Activated CD8-positive, alpha-beta memory T cell treated with anti-CD3 and anti-CD28 coated beads for 36 hours (primary cell): ENCODE measurements around the gene PTGDR2. TPM values are rescaled to one million over a fixed set of nuclear protein-coding genes. Genes with fewer than 3 reads are reported as not detected.

ENCODE experiments used
- CTCF ChIA-PET: fragments of 350-600 bp; sonication (Branson Sonifier 250); formaldehyde crosslinking; loops from one replicate; lab custom pipeline; 2021; ENCODE audit warnings: antibody characterized with exemption; lab: Charles Lee
- POLR2A ChIA-PET: fragments of 350-600 bp; sonication (Branson Sonifier 250); formaldehyde crosslinking; loops from one replicate; lab custom pipeline; 2021; ENCODE audit warnings: antibody characterized with exemption; lab: Charles Lee
- total RNA-seq, 2 experiments: library from RNA; stranded (reverse); gene quantifications; one replicate each; pipeline ENCODE4 v1.2.3, GENCODE V29; 2021

PTGDR2 gene
- total RNA-seq, 2 experiments from 2014 or later = 0.15 to 0.19 TPM

DNA sequence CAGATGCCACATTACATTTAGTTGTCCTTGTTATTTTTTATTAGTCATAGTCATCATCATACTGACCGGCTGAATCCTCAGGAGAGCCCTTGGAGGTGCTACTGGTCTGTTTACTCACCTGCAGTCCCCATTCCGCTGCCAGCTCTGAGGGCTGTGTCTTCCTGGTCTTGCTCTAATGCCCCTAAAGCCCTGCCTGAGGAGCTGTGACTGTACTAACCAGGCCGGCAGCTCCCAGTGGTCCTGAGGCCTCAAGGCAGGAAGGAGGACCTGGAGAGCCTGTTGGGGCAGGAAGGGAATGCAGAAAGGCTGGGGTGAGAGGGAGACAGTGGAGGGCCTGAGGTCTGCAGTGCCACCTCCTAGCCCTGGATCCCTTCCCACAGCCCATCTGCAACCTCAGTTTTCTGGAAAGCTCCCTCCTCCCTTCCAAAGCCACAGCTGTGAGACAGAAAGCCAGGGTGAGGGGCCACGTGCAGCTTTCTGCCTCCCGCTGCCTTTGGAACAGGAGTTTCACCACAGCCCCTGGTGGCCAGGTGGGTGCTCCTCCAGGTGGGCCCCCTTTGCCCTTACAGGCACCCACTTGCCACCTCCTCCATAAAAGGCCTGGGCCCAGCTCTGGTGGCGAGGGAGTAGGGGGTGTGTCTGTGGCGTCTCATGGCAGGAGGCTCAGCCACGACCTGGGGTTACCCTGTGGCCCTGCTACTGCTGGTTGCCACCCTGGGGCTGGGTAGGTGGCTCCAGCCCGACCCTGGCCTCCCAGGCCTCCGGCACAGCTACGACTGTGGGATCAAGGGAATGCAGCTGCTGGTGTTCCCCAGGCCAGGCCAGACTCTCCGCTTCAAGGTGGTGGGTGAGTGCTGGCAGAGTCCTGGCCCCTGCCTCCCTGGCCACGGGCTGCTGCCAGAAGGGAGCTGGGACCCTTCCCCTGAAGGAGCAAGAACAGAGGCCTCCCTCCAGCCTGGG, 11.4 kb upstream of the PTGDR2 start, which contains the start of gene ZP1:
TSS of gene ZP1 (plus strand) at position 632 of the 960 bp plus-strand sequence. CDS start at position 652, 20 bp downstream.
- ChIA-PET CTCF (interaction anchor here (2.1 kb wide), 1 partner anchor 36 kb away, joined by 6 read pairs; no protein-coding TSS in a partner anchor), POLR2A (no interaction called here)

DNA sequence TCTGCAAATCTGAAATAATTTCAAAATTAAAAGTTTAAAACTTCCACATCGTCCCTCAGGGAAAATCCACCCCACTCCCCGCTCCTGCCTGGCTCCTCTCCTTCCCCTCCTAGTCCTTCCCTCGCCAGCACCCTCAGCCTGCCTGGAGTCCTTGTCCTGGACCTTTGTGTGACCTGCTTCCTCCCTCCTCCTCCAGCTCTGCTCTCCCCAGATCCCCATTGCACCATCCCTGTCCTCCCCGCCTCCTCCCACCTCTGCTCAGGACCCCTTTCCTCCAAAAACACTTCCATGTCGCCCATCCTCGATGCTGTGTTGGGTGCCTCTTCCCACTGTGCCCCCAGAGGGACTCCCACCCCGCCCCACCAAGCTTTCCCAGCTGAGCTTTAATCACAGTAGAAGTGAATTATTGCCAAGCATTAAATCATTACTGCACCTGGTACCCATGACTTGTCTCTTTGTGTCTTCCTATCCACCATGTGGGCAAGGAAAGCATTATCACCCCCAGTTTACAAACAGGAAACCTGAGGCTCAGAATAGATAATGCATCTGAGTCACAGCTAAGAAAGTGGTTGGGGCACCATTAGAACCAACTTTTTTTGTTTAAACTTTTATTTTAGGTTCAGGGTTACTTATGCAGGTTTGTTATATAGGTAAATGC, 9.2 kb upstream of the PTGDR2 start:
- POLR2A ChIA-PET = no interaction called here
- CTCF ChIA-PET = no interaction called here

- CTCF ChIA-PET = no interaction called here
- POLR2A ChIA-PET = interaction anchor here (0.6 kb wide), 1 partner anchor 371 kb away, joined by 4 read pairs; the partner anchor contains the start of gene MS4A12
These were observed 8.1 kb upstream of the PTGDR2 start for GRCh38 chr11:60863550-60864521.

GRCh38 chr11:60862171-60862570, 6.4 kb upstream of the PTGDR2 start:
- POLR2A ChIA-PET = no interaction called here
- CTCF ChIA-PET = no interaction called here

DNA sequence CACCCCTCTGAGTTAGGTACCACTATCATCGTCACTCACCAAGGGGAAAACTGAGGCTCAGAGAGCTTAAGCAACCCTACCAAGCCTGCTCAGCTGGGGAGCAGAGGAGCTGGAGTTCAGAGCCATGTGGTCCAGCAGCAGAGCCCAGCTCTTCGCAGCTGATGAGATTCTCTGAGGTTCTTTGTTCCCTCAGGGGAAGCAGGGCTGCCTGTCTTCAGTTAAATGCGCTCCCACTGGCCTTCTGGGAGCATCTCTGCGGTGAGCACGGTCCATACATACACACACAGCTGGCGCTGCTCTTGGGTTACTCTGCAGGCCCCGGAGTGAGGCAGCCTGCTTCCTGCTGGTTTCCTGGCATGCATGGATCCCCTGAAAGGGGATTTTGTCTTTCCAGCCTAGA, 5.2 kb upstream of the PTGDR2 start:
- CTCF ChIA-PET = interaction anchor here (1.5 kb wide), 1 partner anchor 38 kb away, joined by 5 read pairs; no protein-coding TSS in a partner anchor
- POLR2A ChIA-PET = interaction anchor here (0.7 kb wide), 3 partner anchors 9 to 999 kb away, joined by 4 to 8 read pairs (median 7); no protein-coding TSS in a partner anchor

GRCh38 chr11:60859616-60860250, 4.0 kb upstream of the PTGDR2 start:
- CTCF ChIA-PET = interaction anchor here (0.7 to 1.5 kb wide), 3 partner anchors 27 to 477 kb away, joined by 3 to 6 read pairs (median 5); no protein-coding TSS in a partner anchor
- POLR2A ChIA-PET = no interaction called here

DNA sequence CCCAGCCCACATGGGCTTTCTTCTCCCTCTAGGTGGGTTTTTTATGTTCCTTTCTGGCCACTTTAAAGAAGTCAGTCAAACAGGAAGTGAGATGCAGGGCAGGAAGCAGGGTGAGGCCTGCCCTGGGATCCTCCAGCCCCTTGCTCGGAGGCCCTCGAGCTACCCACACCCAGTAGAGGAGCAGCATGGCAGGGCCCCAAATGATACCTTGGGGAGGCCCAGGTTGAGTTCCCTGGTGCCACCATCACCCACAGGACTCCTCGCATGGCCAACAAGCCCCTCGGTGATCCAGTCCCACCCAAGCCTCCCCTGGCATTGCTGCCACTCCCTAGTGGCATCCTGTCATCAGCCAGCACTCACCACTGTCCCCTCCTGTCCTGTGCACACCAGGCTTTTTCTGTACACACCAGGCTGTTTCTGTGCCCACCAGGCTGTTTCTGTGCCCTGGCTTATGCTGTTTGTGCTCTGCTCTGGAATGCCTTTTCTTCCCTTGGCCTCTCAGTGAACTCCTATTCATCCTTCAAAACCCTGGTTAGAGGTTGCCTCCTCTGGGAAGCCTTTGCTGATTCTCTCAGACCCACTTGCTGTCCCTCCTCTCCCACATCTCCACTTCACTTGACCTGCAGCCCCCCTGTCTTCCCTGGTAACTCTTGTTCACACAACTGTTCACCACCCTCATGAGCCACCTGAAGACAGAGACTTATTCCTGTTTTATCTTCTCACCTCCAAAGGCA, 3.1 kb upstream of the PTGDR2 start:
- CTCF ChIA-PET = no interaction called here
- POLR2A ChIA-PET = no interaction called here

- ChIA-PET POLR2A (no interaction called here), CTCF (interaction anchor here (1.1 kb wide), 1 partner anchor 41 kb away, joined by 4 read pairs; no protein-coding TSS in a partner anchor)
These were observed 2.5 kb upstream of the PTGDR2 start for GRCh38 chr11:60858236-60858635.

DNA sequence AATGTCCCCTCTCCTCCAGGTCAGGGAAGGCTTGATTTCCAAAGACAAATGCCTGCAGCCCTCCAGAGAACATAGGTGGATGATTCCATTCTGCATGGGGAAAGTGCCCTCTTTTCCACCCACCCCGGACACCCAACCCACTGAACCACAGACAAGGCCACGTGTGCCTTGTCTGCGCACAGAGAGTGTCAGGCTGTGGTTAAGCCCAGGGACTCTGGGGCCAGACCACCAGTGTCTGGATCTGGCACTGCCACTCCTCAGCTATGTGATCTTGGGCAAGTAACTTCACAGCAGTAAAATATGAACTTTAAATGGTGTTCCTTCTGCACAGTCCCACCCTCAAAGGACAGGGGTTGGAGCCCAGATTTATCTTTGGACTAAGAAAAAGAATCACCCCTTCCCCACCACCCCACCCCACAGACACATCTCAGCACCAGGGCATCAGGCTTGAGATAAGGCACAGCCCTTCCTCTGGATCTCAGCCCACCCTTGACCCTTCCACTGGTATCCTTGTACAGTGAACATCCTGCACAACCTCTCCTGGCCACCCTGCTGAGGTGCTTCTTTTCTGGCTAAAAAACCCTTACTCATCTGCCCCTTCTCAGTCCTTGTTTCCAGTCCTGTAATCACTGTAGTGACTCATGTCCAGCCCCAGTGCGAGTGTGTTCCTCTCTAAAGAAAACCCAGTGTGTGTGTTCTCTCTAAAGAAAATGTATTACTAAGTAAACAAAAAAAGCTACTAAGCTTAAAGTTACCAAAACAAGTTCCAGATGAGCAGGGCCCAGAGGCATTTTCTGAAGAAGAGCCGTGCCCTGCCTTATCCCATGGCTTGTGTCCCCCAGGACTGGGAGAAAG, 1.9 kb upstream of the PTGDR2 start:
- CTCF ChIA-PET = interaction anchor here (1.1 kb wide), 1 partner anchor 42 kb away, joined by 4 read pairs; no protein-coding TSS in a partner anchor
- POLR2A ChIA-PET = no interaction called here

DNA sequence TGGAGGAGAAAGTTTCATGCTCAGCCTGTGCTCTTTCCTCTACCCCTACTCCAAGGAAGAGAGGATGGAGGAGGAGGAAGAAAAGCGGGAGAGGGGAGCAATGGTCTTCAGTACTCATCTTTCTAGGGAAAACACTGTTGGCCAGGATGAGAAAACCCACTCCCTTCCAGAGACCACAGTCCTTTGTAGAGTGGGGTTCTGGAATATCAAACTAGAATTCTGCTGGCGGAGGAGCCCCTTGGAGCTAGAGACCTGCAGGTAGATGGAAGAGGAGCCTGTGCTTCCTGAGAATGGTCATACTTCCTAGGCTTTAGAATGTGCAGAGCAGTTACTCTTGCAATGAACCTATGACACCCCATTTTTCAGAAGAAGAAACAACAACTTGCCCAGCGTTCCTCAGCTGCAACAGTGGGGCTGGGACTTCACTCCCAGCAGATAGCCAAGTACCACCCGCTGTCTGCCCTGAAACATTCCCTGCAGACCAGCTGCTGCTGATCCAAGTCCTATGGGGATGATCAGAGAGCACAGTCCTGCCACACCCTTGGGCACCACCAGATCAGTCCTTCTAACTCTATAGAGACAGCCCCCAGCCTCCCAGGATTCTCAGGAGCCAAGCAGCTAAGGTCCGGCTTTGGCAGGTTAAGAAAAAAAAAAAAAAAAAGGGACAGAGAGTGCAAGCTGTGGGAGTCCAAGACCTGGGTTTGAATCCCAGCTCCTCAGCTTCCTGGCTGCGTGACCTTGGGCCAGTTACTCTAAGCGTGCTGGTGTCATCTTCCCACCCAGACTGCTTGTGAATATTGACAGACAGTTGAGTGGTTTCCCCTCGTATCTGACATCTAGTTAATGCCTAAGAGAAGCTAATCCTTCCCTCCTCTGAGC, 664 bp downstream of the PTGDR2 start:
- ChIA-PET POLR2A (interaction anchor here (0.5 to 0.6 kb wide), 2 partner anchors 8 to 256 kb away, joined by 3 to 5 read pairs; no protein-coding TSS in a partner anchor), CTCF (interaction anchor here (0.6 kb wide), 1 partner anchor 288 kb away, joined by 3 read pairs; no protein-coding TSS in a partner anchor)

GRCh38 chr11:60854140-60854846, 1.5 kb downstream of the PTGDR2 start:
- POLR2A ChIA-PET = no interaction called here
- CTCF ChIA-PET = no interaction called here

DNA sequence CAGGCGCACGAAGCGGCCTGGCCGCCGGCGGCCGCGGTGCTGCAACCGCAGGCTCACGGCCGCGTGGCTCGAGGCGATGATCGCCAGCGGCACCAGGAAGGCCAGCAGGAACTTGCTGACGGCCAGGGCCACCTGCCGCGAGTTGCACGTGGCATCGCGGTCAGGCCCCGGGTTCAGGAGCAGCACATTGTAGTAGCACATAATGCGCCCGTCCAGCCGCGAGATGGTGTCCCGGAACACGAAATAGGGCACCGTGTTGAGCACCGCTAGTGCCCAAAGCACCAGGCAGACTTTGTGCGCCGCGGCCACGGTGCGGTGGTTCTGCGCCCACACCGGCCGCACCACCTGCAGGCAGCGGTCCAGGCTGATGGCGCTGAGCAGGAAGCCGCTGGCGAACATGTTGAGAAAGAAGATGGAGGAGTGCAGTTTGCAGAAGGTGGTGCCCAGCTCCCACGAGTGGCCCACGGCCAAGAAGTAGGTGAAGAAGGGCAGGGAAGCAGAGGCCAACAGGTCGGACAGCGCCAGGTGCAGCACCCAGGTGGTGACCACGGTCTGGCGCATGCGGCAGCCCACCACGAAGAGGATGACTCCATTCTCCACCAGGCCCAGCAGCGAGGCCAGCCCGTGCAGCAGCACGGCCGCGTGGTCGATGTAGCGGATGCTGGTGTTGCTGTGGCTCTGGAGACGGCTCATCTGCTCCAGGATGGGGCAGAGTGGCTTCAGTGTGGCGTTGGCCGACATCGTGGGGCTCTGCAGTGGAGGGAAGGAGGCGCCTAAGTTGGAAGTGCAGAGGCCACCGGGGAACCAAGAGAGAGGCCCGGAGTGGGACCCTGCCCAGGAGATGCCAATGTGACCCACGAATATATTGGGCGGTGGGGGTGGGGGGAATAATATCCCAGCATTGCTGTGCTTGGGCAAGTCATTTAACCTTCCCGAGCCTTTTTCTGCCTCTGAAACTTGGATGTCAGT, 2.5 kb downstream of the PTGDR2 start:
- CTCF ChIA-PET = no interaction called here
- POLR2A ChIA-PET = no interaction called here

DNA sequence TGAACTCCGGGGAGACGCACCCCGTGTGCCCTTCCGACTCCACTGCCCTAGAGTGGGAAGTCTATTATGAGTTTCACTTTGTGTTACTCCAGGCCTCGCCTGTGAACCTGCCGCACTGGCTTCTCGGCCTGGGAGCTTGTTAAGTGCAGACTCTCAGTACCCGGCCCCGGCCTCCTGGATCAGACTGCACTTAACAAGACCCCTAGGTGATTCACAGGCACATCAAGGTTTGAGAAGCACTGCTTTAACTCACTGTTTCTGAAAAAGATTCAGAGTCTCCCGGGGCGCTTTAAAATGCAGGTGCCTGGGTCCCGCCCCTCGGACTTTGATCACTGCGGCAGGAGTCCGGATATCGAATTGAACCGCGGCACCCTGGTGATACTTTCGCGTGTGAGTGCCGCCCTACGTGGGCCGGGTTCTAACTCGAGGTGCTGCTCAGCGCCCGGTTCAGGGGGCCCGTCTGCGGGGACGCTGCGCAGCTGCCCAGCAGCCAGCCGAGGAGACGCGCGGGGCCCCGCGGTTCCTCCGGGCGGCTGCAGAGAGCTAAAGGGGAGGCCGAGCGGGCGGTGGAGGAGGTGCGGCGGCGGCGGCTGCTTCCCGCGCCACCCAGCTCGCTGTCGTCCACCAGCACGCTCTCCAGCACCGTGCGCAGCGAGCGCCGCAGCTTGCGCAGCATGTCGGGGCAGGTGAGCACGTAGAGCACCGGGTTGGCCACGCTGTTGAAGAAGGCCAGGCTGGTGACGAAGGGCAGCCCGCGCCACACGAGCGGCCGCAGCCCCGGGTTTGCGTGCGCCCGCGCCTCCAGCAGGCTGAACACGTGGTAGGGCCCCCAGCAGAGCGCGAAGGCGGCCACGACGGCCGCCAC, 3.4 kb downstream of the PTGDR2 start:
- ChIA-PET POLR2A (interaction anchor here (0.5 to 1.4 kb wide), 2 partner anchors 8 to 10 kb away, joined by 3 to 4 read pairs; partner anchors contain the start of gene CCDC86), CTCF (no interaction called here)
